ENCODE measurements around the gene ANXA1. TPM values are rescaled to one million over a fixed set of nuclear protein-coding genes. Genes with fewer than 3 reads are reported as not detected.

Gene ANXA1
- total and polyA plus RNA-seq, 7 donors: 52.5 to 214 (median 135) TPM

DNA sequence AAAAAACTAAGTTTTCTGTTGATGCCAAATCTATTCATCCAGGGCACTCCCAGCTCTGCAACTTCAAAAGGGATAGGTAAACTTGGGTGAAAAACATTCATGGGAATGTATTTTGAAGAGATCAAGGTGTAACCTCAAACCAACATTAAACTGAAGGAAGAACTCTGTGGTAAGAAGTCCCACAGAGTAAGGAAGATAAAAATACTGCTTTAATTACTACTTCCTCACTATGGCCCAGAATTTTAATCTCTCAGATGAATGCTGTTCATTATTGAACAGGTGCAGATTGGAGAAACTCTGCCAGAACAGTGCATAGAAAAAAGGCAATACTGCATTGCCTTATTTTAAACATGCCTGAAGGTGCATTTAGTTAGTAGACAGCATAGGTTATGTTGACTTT lies 37.6 kb upstream of the ANXA1 start:
- no peak for DNase-seq
- H3K27me3 ChIP-seq: no peaks in the 10 kb centered on the region
- no peak overlapping the region for H3K4me3 ChIP-seq
- H3K36me3 ChIP-seq: no peaks in the 10 kb centered on the region
- intact Hi-C loops (cut with DNase I): no loop called here
- H3K9me3 ChIP-seq: no peaks in the 10 kb centered on the region
- H3K27ac ChIP-seq: no peak overlapping the region
- TF ChIP-seq EP300 (IDR thresholded peaks at IDR 0.05): no peak
- TF ChIP-seq, protein P1, sequence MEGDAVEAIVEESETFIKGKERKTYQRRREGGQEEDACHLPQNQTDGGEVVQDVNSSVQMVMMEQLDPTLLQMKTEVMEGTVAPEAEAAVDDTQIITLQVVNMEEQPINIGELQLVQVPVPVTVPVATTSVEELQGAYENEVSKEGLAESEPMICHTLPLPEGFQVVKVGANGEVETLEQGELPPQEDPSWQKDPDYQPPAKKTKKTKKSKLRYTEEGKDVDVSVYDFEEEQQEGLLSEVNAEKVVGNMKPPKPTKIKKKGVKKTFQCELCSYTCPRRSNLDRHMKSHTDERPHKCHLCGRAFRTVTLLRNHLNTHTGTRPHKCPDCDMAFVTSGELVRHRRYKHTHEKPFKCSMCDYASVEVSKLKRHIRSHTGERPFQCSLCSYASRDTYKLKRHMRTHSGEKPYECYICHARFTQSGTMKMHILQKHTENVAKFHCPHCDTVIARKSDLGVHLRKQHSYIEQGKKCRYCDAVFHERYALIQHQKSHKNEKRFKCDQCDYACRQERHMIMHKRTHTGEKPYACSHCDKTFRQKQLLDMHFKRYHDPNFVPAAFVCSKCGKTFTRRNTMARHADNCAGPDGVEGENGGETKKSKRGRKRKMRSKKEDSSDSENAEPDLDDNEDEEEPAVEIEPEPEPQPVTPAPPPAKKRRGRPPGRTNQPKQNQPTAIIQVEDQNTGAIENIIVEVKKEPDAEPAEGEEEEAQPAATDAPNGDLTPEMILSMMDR (IDR thresholded peaks at IDR 0.05): no peak
- TF ChIP-seq POLR2A (IDR thresholded peaks at IDR 0.05): no peak
- peaks cover 0 to 6% (median 3%) of the 10 kb centered on the region in 4 donors for H3K4me1 ChIP-seq

DNA sequence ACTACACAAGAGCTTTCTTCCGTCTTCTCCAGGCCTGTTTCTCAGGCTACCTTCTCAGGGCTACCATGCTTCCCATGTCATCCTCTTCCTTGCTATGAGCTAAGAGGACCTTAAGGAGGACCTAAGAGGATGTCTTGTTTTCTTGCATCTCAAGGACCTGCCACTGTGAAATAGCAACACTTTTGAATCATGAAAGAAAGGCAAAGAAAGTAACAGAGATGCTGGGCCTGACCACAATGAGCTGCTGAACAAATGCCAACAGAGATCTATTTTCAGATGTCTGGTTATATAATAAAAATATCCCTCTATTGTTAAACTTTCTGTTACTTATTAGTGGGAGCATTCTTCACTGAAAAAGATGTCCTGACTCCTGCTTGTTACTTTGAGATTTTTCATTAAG lies 36.7 kb upstream of the ANXA1 start:
- TF ChIP-seq, protein P1 (IDR thresholded peaks at IDR 0.05): no peak
- TF ChIP-seq EP300 (IDR thresholded peaks at IDR 0.05): no peak
- no peak for TF ChIP-seq POLR2A (IDR thresholded peaks at IDR 0.05)
- H3K36me3 ChIP-seq: no peaks in the 10 kb centered on the region
- H3K4me3 ChIP-seq: no peak overlapping the region
- H3K4me1 ChIP-seq: peaks cover 0 to 6% (median 3%) of the 10 kb centered on the region in 4 donors
- WGBS, 2 donors: 94 to 98% methylated on average over 1 of the region's 1 CpG
- intact Hi-C loops (cut with DNase I): no loop called here
- no peak for DNase-seq
- no peaks in the 10 kb centered on the region for H3K27me3 ChIP-seq
- H3K9me3 ChIP-seq: no peaks in the 10 kb centered on the region
- H3K27ac ChIP-seq: no peak overlapping the region

DNA sequence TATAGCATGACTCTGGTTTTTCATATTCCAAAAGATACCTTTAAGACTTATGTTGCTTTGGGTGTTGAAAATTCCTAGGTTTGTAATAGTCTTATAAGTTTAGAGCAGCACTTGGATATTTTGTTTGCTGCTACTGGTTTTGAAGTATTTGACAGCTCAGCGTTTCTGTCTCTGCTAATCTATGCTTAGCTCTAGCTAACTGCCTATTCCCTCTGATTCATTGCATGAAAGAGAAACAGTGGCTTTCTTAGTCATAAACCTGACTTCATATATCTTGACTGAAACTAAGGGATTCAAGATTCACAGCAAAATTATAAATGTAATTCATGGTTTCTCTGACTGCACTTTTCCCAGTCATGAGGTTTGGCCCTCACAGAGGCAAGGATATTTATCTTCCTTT lies 35.6 kb upstream of the ANXA1 start:
- Histone ChIP-seq H3K4me1 (peaks cover 0 to 6% (median 3%) of the 10 kb centered on the region in 4 donors), H3K27ac (no peak overlapping the region), H3K27me3 (no peaks in the 10 kb centered on the region), H3K9me3 (no peaks in the 10 kb centered on the region), H3K4me3 (no peak overlapping the region), H3K36me3 (no peaks in the 10 kb centered on the region)
- no peak for DNase-seq
- TF ChIP-seq, protein P1 (IDR thresholded peaks at IDR 0.05): no peak
- TF ChIP-seq POLR2AphosphoS5 (IDR thresholded peaks at IDR 0.05) (no peak), POLR2A (IDR thresholded peaks at IDR 0.05) (no peak), EP300 (IDR thresholded peaks at IDR 0.05) (no peak)
- WGBS, 2 donors: 69 to 77% methylated on average over 1 of the region's 1 CpG
- intact Hi-C loops (cut with DNase I): no loop called here

DNA sequence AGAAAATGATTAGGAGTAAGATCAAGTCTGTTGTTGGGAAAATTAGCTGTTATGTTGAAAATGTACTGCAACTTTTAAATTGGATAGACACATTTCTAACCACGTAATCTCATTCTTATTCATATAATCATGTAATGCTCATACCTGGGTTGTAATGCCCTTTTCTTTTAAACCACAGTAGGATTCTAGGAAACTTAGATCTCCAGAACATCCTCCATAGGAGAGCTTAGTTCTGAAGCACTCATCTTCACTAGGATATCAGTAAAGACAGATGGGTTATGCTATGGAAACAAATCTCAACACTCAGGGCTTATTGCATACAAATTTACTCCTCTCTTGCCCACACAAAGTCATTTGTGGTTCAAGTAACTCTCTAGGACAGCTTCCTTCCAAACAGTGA lies 34.8 kb upstream of the ANXA1 start:
- 87 to 93% methylated on average over 1 of the region's 1 CpG for WGBS, 2 donors
- H3K4me1 ChIP-seq: peaks cover 0 to 6% (median 3%) of the 10 kb centered on the region in 4 donors
- H3K4me3 ChIP-seq: no peak overlapping the region
- H3K36me3 ChIP-seq: no peaks in the 10 kb centered on the region
- no peak for DNase-seq
- intact Hi-C loops (cut with DNase I): no loop called here
- no peaks in the 10 kb centered on the region for H3K9me3 ChIP-seq
- no peaks in the 10 kb centered on the region for H3K27me3 ChIP-seq
- TF ChIP-seq, protein P1 (IDR thresholded peaks at IDR 0.05): no peak
- no peak for TF ChIP-seq EP300 (IDR thresholded peaks at IDR 0.05)
- TF ChIP-seq POLR2AphosphoS5 (IDR thresholded peaks at IDR 0.05): no peak
- no peak for TF ChIP-seq POLR2A (IDR thresholded peaks at IDR 0.05)
- no peak overlapping the region for H3K27ac ChIP-seq

DNA sequence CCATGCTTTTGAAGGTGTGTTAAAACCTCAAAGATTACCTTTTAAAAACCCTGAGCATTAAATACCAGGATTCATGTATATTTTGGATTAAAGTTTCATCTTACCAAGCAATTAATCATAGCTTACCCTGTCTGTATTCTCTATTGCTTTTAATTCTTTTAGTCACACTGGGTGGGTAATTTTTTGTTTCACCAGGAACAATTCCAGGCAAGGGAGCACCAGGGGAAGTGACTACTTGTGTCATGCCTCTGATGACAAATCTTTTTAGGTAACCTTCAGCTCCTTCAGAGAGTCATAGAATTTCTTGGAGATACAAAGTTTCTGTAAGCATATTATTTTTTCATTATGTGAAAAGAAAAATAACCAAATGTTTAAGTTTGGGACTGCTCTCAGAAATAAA lies 33.4 kb upstream of the ANXA1 start:
- intact Hi-C loops (cut with DNase I): no loop called here
- Histone ChIP-seq H3K4me3 (no peak overlapping the region), H3K4me1 (peaks cover 0 to 6% (median 3%) of the 10 kb centered on the region in 4 donors), H3K36me3 (no peaks in the 10 kb centered on the region), H3K27me3 (no peaks in the 10 kb centered on the region), H3K27ac (no peak overlapping the region), H3K9me3 (no peaks in the 10 kb centered on the region)
- DNase-seq: no peak
- TF ChIP-seq, protein P1 (IDR thresholded peaks at IDR 0.05): no peak

Data from sigmoid colon (tissue), 7 donors.